ENCODE measurements around the gene DCC.

DCC gene

GRCh38 chr18:52468496-52468895 is 128.5 kb downstream of the DCC start:
- Histone ChIP-seq H3K9me3 (no peaks in the 10 kb centered on the region), H3K27ac (no peak overlapping the region), H3K27me3 (no peaks in the 10 kb centered on the region), H3K4me3 (no peak overlapping the region), H3K4me1 (no peaks in the 10 kb centered on the region), H3K36me3 (no peaks in the 10 kb centered on the region)
- no peak for TF ChIP-seq CTCF (IDR thresholded peaks at IDR 0.05)
- intact Hi-C loops (cut with DNase I; ENCODE audit: low total_unique reads), result no loop called here
- no peak for DNase-seq

- Histone ChIP-seq H3K27ac (no peak overlapping the region), H3K9me3 (no peaks in the 10 kb centered on the region), H3K27me3 (no peaks in the 10 kb centered on the region), H3K4me3 (no peak overlapping the region), H3K36me3 (no peaks in the 10 kb centered on the region), H3K4me1 (no peaks in the 10 kb centered on the region)
- DNase-seq, result no peak
- intact Hi-C loops (cut with DNase I; ENCODE audit: low total_unique reads), result no loop called here
- no peak for TF ChIP-seq CTCF (IDR thresholded peaks at IDR 0.05)
Observed at GRCh38 chr18:52475325-52475724, 135.3 kb downstream of the DCC start.

GRCh38 chr18:52481116-52481515 is 141.1 kb downstream of the DCC start:
- H3K4me3 ChIP-seq, result no peak overlapping the region
- no peaks in the 10 kb centered on the region for H3K9me3 ChIP-seq
- H3K27ac ChIP-seq, result no peak overlapping the region
- TF ChIP-seq CTCF (IDR thresholded peaks at IDR 0.05), result no peak
- H3K36me3 ChIP-seq, result no peaks in the 10 kb centered on the region
- H3K27me3 ChIP-seq, result no peaks in the 10 kb centered on the region
- intact Hi-C loops (cut with DNase I; ENCODE audit: low total_unique reads), result no loop called here
- no peaks in the 10 kb centered on the region for H3K4me1 ChIP-seq
- DNase-seq, result no peak

- no peaks in the 10 kb centered on the region for H3K9me3 ChIP-seq
- intact Hi-C loops (cut with DNase I; ENCODE audit: low total_unique reads), result no loop called here
- no peak overlapping the region for H3K27ac ChIP-seq
- no peaks in the 10 kb centered on the region for H3K36me3 ChIP-seq
- no peak overlapping the region for H3K4me3 ChIP-seq
- no peaks in the 10 kb centered on the region for H3K4me1 ChIP-seq
- no peak for DNase-seq
- H3K27me3 ChIP-seq, result no peaks in the 10 kb centered on the region
- no peak for TF ChIP-seq CTCF (IDR thresholded peaks at IDR 0.05)
Observed at GRCh38 chr18:52484977-52485376, 145.0 kb downstream of the DCC start.

- H3K9me3 ChIP-seq, result no peaks in the 10 kb centered on the region
- H3K27ac ChIP-seq, result no peak overlapping the region
- H3K4me3 ChIP-seq, result no peak overlapping the region
- no peaks in the 10 kb centered on the region for H3K36me3 ChIP-seq
- no peaks in the 10 kb centered on the region for H3K27me3 ChIP-seq
- H3K4me1 ChIP-seq, result no peaks in the 10 kb centered on the region
- DNase-seq, result no peak
- TF ChIP-seq CTCF (IDR thresholded peaks at IDR 0.05), result no peak
- intact Hi-C loops (cut with DNase I; ENCODE audit: low total_unique reads), result no loop called here
Observed at GRCh38 chr18:52486052-52486451, 146.1 kb downstream of the DCC start.

Data from tibial artery (tissue), 4 donors.